Caco-2 (cell line): ENCODE data around the gene CHGA. TPM values are rescaled to one million over a fixed set of nuclear protein-coding genes. Genes with fewer than 3 reads are reported as not detected.

Experiments
- BruUV-seq: library from RNA; stranded (reverse); fragments of 400-500 nt; replicated peaks from 2 replicates; lab custom pipeline; 2021; lab: Mats Ljungman, UMichigan
- CTCF ChIA-PET: fragments of 300-600 bp; sonication (Branson Sonifier 250); formaldehyde crosslinking; loops from one replicate; lab custom pipeline; 2022; ENCODE audit warnings: antibody characterized with exemption; lab: Charles Lee
- POLR2A ChIA-PET: fragments of 300-600 bp; sonication (Branson Sonifier 250); formaldehyde crosslinking; loops from one replicate; lab custom pipeline; 2022; ENCODE audit warnings: antibody characterized with exemption; lab: Charles Lee
- DNase-seq, 2 experiments: peaks; one replicate each; pipeline versions ENCODE4 v3.0.0 to v3.0.0-alpha.2; 2020 to 2022
- H3K27me3 ChIP-seq: replicated peaks from 2 replicates; pipeline ENCODE4 v1.6.0; 2011; ENCODE audit warnings: low read length; ENCODE audit not compliant: control insufficient read depth, insufficient read depth
- H3K36me3 ChIP-seq: 2 replicates; pipeline ENCODE4 v1.5.1; 2011; ENCODE audit warnings: low read length; ENCODE audit not compliant: control insufficient read depth, insufficient read depth
- H3K4me1 ChIP-seq: fragments of 250-450 bp; sonication (Bioruptor Pico); 2 replicates; pipeline ENCODE4 v1.5.1; 2020; ENCODE audit warnings: mild to moderate bottlenecking
- H3K4me3 ChIP-seq: 2 replicates; pipeline ENCODE4 v1.5.1; 2011; ENCODE audit warnings: low read depth, mild to moderate bottlenecking, control low read depth, low read length
- H3K9me3 ChIP-seq: fragments of 250-450 bp; sonication (Bioruptor Pico); 2 replicates; pipeline ENCODE4 v1.5.1; 2020; ENCODE audit warnings: mild to moderate bottlenecking, moderate library complexity
- H3K27ac Mint-ChIP-seq: one replicate; pipeline ENCODE4 v1.8.0; 2022; ENCODE audit warnings: mixed read lengths; ENCODE audit not compliant: unreplicated experiment
- H3K27me3 Mint-ChIP-seq: one replicate; pipeline ENCODE4 v1.8.0; 2022; ENCODE audit warnings: mixed read lengths; ENCODE audit not compliant: insufficient read depth, unreplicated experiment
- H3K36me3 Mint-ChIP-seq: one replicate; pipeline ENCODE4 v1.8.0; 2022; ENCODE audit warnings: mild to moderate bottlenecking, mixed read lengths; ENCODE audit not compliant: insufficient read depth, unreplicated experiment
- H3K4me1 Mint-ChIP-seq: one replicate; pipeline ENCODE4 v1.8.0; 2022; ENCODE audit warnings: low read depth, mixed read lengths; ENCODE audit not compliant: unreplicated experiment
- H3K4me3 Mint-ChIP-seq: one replicate; pipeline ENCODE4 v1.8.0; 2022; ENCODE audit warnings: mild to moderate bottlenecking, moderate library complexity, mixed read lengths; ENCODE audit not compliant: unreplicated experiment
- H3K9me3 Mint-ChIP-seq: one replicate; pipeline ENCODE4 v1.8.0; 2022; ENCODE audit warnings: mixed read lengths; ENCODE audit not compliant: unreplicated experiment
- intact Hi-C: fragments of 100-400 bp; cut with micrococcal nuclease; formaldehyde crosslinking; loops from one replicate; pipeline ENCODE4 v1.10.0; 2022; ENCODE audit not compliant: unreplicated experiment
- total RNA-seq: library from RNA; stranded (reverse); gene quantifications from 2 replicates; pipeline ENCODE4 v1.2.3, GENCODE V29; 2022
- TF ChIP-seq, protein P1 (sequence below), 2 experiments: fragments of 200-600 bp in 1 of 2; IDR thresholded peaks; 1 replicate in 1 of 2; 2 replicates in 1 of 2; pipeline versions ENCODE4 v1.5.1 to v1.8.0; 2011 to 2022; ENCODE audit warnings: antibody characterized with exemption in 1 of 2, control low read depth in 1 of 2, inconsistent platforms in 1 of 2, low read depth in 1 of 2, low read length in 1 of 2, mild to moderate bottlenecking in 1 of 2, moderate library complexity in 1 of 2; ENCODE audit not compliant: insufficient read depth in 1 of 2, severe bottlenecking in 1 of 2, unreplicated experiment in 1 of 2

CHGA gene
- total RNA-seq, 1 experiment from 2014 or later: not detected

DNA sequence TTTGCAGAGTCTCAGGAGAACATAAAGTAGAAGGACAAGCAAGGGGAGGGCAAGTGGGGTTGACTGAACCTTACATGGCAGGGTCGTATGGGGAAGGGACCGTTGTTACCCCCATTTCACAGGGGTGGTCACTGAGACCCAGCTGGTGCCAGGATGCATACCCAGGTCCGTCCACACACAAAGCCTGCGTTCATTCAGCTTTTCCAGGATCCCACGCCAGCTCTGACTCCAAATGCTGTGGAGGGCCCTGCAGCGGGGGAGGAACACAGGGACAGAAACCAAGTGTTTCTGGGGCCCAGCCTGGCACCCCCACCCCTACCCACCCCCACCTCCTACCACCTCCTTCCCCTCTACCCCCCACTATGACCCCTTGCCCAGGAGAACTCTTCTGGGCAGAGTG is 16.5 kb upstream of the CHGA start:
- Histone ChIP-seq H3K4me1 (no peaks in the 10 kb centered on the region), H3K36me3 (no peaks in the 10 kb centered on the region), H3K9me3 (no peaks in the 10 kb centered on the region), H3K27me3 (peaks cover 1% of the 10 kb centered on the region; the same call in 1 of the 2 replicates), H3K4me3 (no peak overlapping the region)
- Mint-ChIP-seq H3K9me3 (no peaks in the 10 kb centered on the region), H3K4me3 (no peak overlapping the region), H3K27ac (no peak overlapping the region), H3K4me1 (no peaks in the 10 kb centered on the region), H3K27me3 (peaks cover 21% of the 10 kb centered on the region), H3K36me3 (no peaks in the 10 kb centered on the region)
- POLR2A ChIA-PET: no interaction called here
- DNase-seq: no peak
- no TSS peak for BruUV-seq
- intact Hi-C loops: no loop called here
- TF ChIP-seq, protein P1, sequence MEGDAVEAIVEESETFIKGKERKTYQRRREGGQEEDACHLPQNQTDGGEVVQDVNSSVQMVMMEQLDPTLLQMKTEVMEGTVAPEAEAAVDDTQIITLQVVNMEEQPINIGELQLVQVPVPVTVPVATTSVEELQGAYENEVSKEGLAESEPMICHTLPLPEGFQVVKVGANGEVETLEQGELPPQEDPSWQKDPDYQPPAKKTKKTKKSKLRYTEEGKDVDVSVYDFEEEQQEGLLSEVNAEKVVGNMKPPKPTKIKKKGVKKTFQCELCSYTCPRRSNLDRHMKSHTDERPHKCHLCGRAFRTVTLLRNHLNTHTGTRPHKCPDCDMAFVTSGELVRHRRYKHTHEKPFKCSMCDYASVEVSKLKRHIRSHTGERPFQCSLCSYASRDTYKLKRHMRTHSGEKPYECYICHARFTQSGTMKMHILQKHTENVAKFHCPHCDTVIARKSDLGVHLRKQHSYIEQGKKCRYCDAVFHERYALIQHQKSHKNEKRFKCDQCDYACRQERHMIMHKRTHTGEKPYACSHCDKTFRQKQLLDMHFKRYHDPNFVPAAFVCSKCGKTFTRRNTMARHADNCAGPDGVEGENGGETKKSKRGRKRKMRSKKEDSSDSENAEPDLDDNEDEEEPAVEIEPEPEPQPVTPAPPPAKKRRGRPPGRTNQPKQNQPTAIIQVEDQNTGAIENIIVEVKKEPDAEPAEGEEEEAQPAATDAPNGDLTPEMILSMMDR (IDR thresholded peaks at IDR 0.05; ENCODE audit: insufficient read depth in 1 of 2, low read depth in 1 of 2, low read length in 1 of 2, severe bottlenecking in 1 of 2, unreplicated experiment in 1 of 2): no peak
- CTCF ChIA-PET: no interaction called here

DNA sequence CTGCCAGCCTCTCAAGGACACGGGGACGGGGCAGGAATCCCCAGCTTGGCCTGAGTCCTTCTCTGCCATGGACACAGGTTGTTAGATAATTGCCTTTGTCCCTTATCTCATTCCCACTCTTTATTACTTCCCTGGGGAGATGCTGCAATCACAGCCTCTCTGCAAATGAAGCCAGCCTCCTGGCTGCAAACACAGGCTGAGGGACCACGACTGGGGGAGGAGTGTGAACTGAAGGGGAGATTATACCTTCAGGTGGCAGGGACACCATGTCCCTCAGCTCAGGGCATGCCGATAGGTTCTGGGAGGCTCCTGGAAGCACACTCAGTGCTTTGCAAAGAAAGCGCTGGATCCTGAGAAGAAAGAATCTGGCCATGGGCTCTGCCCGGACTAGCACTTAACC is 16.1 kb upstream of the CHGA start:
- peaks cover 21% of the 10 kb centered on the region for H3K27me3 Mint-ChIP-seq
- no peaks in the 10 kb centered on the region for H3K36me3 ChIP-seq
- no peaks in the 10 kb centered on the region for H3K9me3 Mint-ChIP-seq
- no peaks in the 10 kb centered on the region for H3K36me3 Mint-ChIP-seq
- BruUV-seq: no TSS peak
- intact Hi-C loops: no loop called here
- no peak overlapping the region for H3K27ac Mint-ChIP-seq
- no peaks in the 10 kb centered on the region for H3K4me1 ChIP-seq
- H3K4me3 ChIP-seq: no peak overlapping the region
- POLR2A ChIA-PET: no interaction called here
- H3K9me3 ChIP-seq: no peaks in the 10 kb centered on the region
- no peak for DNase-seq
- TF ChIP-seq, protein P1 (IDR thresholded peaks at IDR 0.05; ENCODE audit: insufficient read depth in 1 of 2, low read depth in 1 of 2, low read length in 1 of 2, severe bottlenecking in 1 of 2, unreplicated experiment in 1 of 2): no peak
- H3K4me3 Mint-ChIP-seq: no peak overlapping the region
- CTCF ChIA-PET: no interaction called here
- no peaks in the 10 kb centered on the region for H3K4me1 Mint-ChIP-seq
- peaks cover 1% of the 10 kb centered on the region; the same call in 1 of the 2 replicates for H3K27me3 ChIP-seq

DNA sequence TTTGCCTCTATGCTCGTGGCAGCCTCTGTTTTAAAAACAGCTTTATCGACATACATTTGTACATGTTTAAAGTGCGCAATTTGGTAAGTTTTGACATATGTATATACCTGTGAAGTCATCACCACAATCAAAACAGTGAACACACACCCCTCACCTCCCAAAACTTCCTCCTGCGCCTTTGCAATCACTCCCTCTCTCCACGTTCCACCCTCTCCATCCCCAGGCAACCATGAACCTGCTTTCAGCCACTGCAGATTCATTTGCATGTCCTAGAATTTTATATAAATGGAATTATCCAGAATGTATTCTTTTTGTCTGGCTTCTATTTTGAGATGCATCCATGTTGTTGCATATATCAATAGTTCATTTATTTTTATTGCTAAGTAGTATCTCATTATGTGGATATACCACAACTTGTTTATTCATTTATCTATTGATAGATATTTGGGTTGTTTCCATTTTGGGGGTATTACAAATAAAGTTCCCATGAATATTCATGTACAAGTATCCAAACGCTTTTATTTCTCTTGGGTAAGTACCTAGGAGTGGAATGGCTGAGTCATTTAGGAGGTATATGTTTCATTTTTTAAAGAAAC is 15.5 kb upstream of the CHGA start:
- Histone ChIP-seq H3K36me3 (no peaks in the 10 kb centered on the region), H3K4me3 (no peak overlapping the region), H3K27me3 (peaks cover 1% of the 10 kb centered on the region; the same call in 1 of the 2 replicates), H3K9me3 (no peaks in the 10 kb centered on the region), H3K4me1 (no peaks in the 10 kb centered on the region)
- intact Hi-C loops: no loop called here
- H3K27ac Mint-ChIP-seq: no peak overlapping the region
- BruUV-seq: no TSS peak
- no peak for DNase-seq
- POLR2A ChIA-PET: no interaction called here
- no peaks in the 10 kb centered on the region for H3K36me3 Mint-ChIP-seq
- CTCF ChIA-PET: no interaction called here
- no peak overlapping the region for H3K4me3 Mint-ChIP-seq
- H3K9me3 Mint-ChIP-seq: no peaks in the 10 kb centered on the region
- TF ChIP-seq, protein P1 (IDR thresholded peaks at IDR 0.05; ENCODE audit: insufficient read depth in 1 of 2, low read depth in 1 of 2, low read length in 1 of 2, severe bottlenecking in 1 of 2, unreplicated experiment in 1 of 2): no peak
- H3K27me3 Mint-ChIP-seq: peaks cover 17% of the 10 kb centered on the region
- H3K4me1 Mint-ChIP-seq: no peaks in the 10 kb centered on the region
